Stimulated activated CD4-positive, alpha-beta T cell treated with anti-CD3 and anti-CD28 coated beads, Interleukin-12 subunit alpha, Interleukin-12 subunit beta, amount 100 ng/mL, for 4 hours (primary cell): Measurements from ENCODE around the gene CPA3.

Source experiments
- DNase-seq: peaks from one replicate; pipeline ENCODE4 v3.0.0-alpha.2; 2020

The CPA3 gene

GRCh38 chr3:148861277-148861869 is 3.7 kb upstream of the CPA3 start:
- no peak for DNase-seq

GRCh38 chr3:148863297-148863696 is 1.8 kb upstream of the CPA3 start:
- DNase-seq: no peak

DNA sequence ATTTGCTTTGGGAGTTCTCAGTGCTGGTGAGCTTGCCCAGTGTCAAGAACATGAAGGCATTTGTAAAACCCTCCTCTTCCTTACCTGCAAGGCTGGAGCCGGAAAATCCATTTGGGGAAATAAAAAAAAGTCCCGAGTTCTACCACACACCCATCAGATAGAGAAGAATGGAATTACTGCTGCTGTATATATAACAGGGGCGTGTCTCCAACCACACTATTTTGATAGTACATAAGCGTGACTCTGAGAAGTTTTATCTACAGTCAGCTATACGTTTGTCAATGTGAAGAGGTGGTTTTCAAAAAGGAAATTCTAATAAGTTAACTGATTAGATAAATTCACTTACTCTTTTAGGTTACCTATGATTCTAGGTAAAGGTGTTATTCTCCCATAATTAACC is 1.3 kb upstream of the CPA3 start:
- DNase-seq: no peak

DNA sequence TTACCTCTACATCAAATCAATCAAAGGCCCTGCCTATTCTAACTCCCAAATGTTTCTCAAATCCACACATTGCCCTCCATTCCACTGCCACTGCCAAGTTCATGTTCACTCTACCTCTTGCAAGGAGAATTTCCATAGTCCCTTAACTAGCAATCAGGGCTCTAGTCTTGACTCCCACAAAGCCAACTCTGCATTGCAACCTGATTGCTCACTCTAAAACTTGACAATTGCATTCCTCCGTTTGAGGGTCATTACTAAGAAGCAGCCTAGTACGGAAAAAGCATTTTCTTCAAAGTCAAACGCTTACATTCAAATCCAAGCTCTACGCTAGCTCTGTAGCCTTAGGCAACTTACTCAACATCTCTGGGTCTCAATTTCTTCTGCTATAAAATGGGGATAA is 1.2 kb downstream of the CPA3 start:
- no peak for DNase-seq

GRCh38 chr3:148873270-148873927 is 8.3 kb downstream of the CPA3 start:
- DNase-seq: no peak

DNA sequence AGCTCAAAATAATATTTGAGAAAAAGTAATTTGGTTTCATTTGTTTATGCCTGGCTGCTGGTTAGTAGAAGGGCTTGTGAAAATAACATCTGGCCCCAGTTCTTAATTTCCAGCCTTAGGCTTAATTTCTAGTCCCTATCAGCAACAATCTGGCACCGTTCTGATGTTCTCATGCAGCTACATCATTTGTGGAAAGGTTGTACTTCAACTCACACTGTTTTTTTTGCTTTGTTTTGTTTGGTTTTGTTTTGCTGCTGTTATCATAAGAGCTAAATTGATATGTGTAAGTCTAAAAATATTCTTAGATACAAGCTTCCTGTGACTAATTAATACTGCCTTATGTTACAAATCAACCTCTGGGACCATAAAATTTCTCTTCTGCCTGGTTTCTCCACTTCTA is 8.9 kb downstream of the CPA3 start:
- DNase-seq: no peak

DNA sequence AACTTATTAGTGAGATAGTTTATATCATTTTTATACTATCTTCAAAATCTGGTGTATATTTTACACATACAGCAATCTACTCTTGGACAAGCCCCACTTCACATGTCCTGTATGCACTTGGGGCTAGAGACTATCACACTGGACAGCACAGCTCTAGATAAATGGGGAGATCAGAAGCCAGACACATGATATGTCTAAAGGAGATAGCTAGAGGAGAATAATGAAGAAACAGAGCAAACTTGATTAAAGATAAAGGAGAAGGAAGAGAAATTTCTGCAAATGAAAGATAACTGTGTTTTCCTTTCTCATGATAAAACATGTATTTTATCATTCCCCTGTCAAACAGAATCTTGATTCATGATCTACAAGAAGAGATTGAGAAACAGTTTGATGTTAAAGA is 13.0 kb downstream of the CPA3 start:
- no peak for DNase-seq

GRCh38 chr3:148879256-148879655 is 14.2 kb downstream of the CPA3 start:
- DNase-seq: no peak

GRCh38 chr3:148880681-148881080 is 15.6 kb downstream of the CPA3 start:
- no peak for DNase-seq

DNA sequence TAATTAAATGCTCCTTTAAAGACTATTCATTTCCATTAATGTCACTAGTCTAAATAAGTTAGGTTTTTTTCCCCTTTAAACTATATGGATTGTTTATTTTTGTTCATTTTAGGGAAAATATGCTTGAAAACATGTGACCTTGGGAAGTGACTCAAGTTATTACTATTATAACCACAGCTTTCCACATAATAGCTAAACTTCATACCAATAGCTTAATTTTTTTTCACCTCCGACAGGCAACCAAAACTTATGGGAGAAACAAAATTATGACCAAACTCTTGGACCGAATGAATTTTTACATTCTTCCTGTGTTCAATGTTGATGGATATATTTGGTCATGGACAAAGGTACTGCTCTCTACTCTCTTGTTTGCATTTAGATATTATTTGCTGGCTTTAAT is 16.2 kb downstream of the CPA3 start:
- DNase-seq: no peak

GRCh38 chr3:148882288-148882687 is 17.2 kb downstream of the CPA3 start:
- no peak for DNase-seq

- no peak for DNase-seq
Measured at GRCh38 chr3:148883163-148883562, 18.1 kb downstream of the CPA3 start.

DNA sequence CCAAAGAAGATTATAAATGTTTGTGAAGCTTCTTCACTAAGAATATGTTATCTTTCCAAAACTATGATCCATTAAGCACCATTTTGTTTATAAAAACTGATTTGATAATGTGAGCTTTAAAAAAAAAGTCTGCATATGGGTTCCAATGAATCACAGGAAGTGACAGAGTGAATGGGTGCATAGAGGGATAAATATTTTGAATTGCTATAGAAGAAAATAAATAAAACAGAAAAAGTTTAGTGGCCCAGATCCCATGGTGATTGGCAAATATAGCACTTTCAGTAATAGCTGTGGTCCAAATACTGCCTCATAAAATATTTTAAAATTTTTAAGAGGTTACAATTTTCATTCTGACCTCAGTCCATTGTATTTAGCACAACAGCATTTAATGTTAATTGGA is 19.2 kb downstream of the CPA3 start:
- no peak for DNase-seq

GRCh38 chr3:148889828-148890227 is 24.7 kb downstream of the CPA3 start:
- no peak for DNase-seq

GRCh38 chr3:148896062-148896461 is 31.0 kb downstream of the CPA3 start:
- DNase-seq: no peak

DNA sequence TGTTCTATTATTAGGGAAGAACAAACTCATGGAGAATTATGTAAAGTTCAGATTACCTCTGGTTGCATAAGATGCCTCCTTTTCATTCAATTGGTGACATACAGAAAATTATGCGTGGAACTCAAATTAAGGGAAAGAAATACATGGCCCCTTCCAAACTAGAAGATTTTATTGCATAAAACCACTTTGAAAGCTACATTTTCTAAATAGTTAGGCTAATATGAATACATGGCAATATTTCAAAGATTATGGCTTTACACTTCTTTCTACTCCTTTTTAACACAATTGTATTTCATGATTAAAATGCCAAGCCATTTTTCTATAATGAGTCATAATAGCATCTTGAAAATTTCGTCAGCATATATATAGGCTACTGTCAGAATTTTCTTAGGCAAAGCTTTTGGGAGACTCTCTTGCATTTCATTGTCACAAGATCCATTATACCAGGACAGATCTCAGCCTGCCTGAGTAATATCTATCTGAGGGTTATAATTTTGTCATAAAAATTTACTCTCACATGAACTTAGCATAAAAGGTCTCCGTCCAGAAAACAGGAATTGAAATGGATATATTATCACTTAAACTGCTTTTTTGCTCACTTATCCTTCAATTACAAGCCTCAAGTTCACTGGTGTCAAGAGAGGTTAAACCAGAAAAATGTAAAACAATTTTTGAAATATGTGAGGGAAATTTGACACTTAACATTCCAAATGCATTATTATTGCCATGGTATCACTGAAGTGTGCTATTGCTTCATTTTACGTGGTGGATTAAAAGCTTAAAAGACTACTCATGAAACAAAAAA is 37.1 kb downstream of the CPA3 start:
- no peak for DNase-seq

GRCh38 chr3:148903022-148903442 is 37.9 kb downstream of the CPA3 start:
- no peak for DNase-seq

DNA sequence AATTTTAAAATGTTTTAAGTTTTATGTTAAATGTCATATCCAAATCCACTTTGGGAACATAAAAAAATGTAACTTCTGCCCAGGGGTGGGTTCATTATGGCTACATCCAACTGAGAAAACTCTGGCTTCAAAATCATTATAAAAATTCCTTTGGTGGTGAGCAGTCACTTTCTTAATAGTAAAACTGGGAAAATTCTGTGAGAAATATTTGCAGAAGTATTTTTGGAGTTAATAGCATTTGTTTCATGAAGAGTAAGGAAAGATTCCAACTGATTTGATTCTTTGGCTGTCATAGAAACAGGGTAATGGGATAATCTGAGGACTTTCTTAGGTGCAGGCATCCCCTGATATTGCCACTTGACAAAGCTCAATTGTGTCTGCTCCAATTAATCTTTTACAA is 38.8 kb downstream of the CPA3 start:
- DNase-seq: no peak

- no peak for DNase-seq
Measured at GRCh38 chr3:148906667-148907066, 41.6 kb downstream of the CPA3 start.

GRCh38 chr3:148911173-148911572 is 46.1 kb downstream of the CPA3 start:
- DNase-seq: no peak

DNA sequence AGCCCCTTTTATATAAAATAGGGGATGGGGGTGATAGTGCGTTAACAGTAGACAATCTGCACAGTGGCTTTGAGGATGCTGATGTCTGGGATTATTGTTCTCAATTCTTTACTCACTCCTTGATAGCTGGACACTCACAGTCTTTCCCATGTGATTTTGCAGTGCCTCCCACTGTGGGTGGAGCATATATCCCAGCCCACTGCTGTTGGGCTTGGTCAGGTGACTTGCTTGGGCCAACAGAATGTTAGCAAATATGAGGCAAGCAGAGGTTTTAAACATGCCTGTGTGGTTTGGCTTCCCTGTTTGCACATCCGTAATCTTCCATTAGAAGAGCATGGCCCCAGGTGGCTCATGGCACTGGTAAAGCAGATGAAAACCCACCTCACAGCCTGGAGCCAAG is 46.5 kb downstream of the CPA3 start:
- DNase-seq: no peak

GRCh38 chr3:148914936-148915690 is 50.0 kb downstream of the CPA3 start:
- DNase-seq: no peak

DNA sequence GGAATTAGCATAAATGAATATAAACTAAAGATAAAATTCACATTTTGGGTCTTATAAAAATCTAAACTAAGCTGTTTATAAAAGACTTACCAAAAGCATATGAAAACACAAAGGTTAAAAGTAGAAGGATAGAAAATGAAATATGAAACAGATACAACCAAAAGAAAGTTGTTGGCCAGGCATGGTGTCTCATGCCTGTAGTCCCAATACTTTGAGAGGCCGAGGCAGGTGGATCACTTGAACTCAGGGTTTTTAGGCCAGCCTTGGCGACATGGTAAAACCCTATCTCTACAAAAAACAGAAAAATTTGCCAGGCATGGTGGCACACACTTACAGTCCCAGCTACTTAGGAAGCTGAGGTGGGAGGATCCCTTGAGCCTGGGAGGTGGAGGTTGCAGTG is 51.0 kb downstream of the CPA3 start:
- no peak for DNase-seq

DNA sequence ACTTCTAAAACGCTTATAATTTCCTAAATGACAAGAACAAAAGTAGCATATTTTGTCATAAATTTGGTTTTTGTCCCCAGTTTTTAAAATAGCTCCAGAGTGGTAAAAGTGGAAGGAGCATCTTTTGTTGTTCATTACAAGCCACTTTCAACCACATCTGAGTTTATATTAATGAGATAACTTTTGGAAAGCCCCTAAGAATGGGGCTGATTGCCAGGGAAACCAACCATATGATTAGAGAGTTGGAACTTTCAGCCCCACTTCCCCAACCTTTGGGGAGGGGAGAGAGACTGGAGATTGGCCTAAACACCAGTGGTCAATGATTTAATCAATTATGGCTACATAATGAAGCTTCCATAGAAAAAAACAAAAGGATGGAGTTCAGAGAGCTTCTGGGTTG is 57.4 kb downstream of the CPA3 start:
- DNase-seq: no peak
